GM12878 (cell line): Measurements from ENCODE around the gene UNC119. TPM values are rescaled to one million over a fixed set of nuclear protein-coding genes. Genes with fewer than 3 reads are reported as not detected.

Experiments used
- ATAC-seq: fragments of 200-7000 bp; cut with Tn5 transposase; 3 replicates; pipeline ENCODE4 v1.9.1; 2020; ENCODE audit warnings: mild to moderate bottlenecking, moderate library complexity
- BruUV-seq: library from RNA; stranded (reverse); fragments of 400-500 nt; replicated peaks from 2 replicates; lab custom pipeline; 2021; lab: Mats Ljungman, UMichigan
- CTCF ChIA-PET: fragments of 300-600 bp; sonication (Branson Sonifier 250); formaldehyde crosslinking; extraction: SDS; loops from one replicate; lab custom pipeline; 2021; ENCODE audit warnings: inconsistent platforms; lab: Yijun Ruan, JAX
- POLR2A ChIA-PET: fragments of 350-600 bp; formaldehyde crosslinking; extraction: SDS; loops from one replicate; lab custom pipeline; 2021; ENCODE audit warnings: inconsistent platforms; lab: Charles Lee
- RAD21 ChIA-PET: fragments of 300-600 bp; sonication (Branson Sonifier 250); formaldehyde crosslinking; loops from one replicate; lab custom pipeline; 2023; ENCODE audit warnings: antibody characterized with exemption; ENCODE audit not compliant: unreplicated experiment; lab: Charles Lee
- SMC1A ChIA-PET: fragments of 300-600 bp; sonication (Branson Sonifier 250); formaldehyde crosslinking; loops from one replicate; lab custom pipeline; 2023; ENCODE audit not compliant: unreplicated experiment, uncharacterized antibody; lab: Charles Lee
- DNase-seq: peaks from one replicate; pipeline ENCODE4 v3.0.0-alpha.2; 2011; ENCODE audit warnings: low read depth, low spot score
- FAIRE-seq: peaks from 3 replicates; lab custom pipeline; 2011; peaks lifted over from hg19 to GRCh38; lab: Jason Lieb, UNC
- H2AFZ ChIP-seq: 2 replicates; pipeline ENCODE4 v1.6.0; 2011; ENCODE audit warnings: low read depth, low read length, control low read depth; ENCODE audit not compliant: control insufficient read depth
- H3K27ac ChIP-seq: 2 replicates; pipeline ENCODE4 v1.5.1; 2011; ENCODE audit warnings: control low read depth; ENCODE audit not compliant: control insufficient read depth, insufficient read depth
- H3K27me3 ChIP-seq, 2 experiments: replicated peaks in 1 of 2; 2 replicates each; pipeline versions ENCODE4 v1.6.0 to v1.6.1; 2011; ENCODE audit warnings: low read length in 1 of 2; ENCODE audit not compliant: control insufficient read depth in 2 of 2, insufficient read depth in 2 of 2
- H3K36me3 ChIP-seq, 2 experiments: 2 replicates each; pipeline ENCODE4 v1.5.1; 2011; ENCODE audit warnings: low read length in 1 of 2; ENCODE audit not compliant: control insufficient read depth in 2 of 2, insufficient read depth in 2 of 2
- H3K4me1 ChIP-seq: 2 replicates; pipeline ENCODE4 v1.6.1; 2011; ENCODE audit warnings: mild to moderate bottlenecking, low read length, moderate library complexity, mixed read lengths; ENCODE audit not compliant: control insufficient read depth, insufficient read depth
- H3K4me2 ChIP-seq: 2 replicates; pipeline ENCODE4 v1.6.0; 2011; ENCODE audit warnings: control low read depth; ENCODE audit not compliant: control insufficient read depth, insufficient read depth
- H3K4me3 ChIP-seq: fragments of 200-600 bp; sonication (generic); 2 replicates; pipeline ENCODE4 v1.5.1; 2016
- H3K79me2 ChIP-seq: 2 replicates; pipeline ENCODE4 v1.6.0; 2011; ENCODE audit warnings: low read length; ENCODE audit not compliant: control insufficient read depth, insufficient read depth
- H3K9ac ChIP-seq: 2 replicates; pipeline ENCODE4 v1.8.0; 2011; ENCODE audit warnings: low read length, control low read depth, mixed read lengths; ENCODE audit not compliant: control insufficient read depth, insufficient read depth
- H3K9me3 ChIP-seq: replicated peaks from 3 replicates; pipeline ENCODE4 v1.5.1; 2011; ENCODE audit warnings: mild to moderate bottlenecking, low read length; ENCODE audit not compliant: control insufficient read depth, insufficient read depth
- H4K20me1 ChIP-seq: 2 replicates; pipeline ENCODE4 v1.6.0; 2011; ENCODE audit not compliant: control insufficient read depth, insufficient read depth
- E2F4 ChIP-seq: IDR thresholded peaks from 2 replicates; pipeline ENCODE4 v1.6.1; 2012; ENCODE audit warnings: low read depth, low read length, improper control_type of control experiment
- IRF3 ChIP-seq: fragments of 450-650 bp; IDR thresholded peaks from 2 replicates; pipeline ENCODE4 v1.6.1; 2014; ENCODE audit warnings: mild to moderate bottlenecking
- JUND ChIP-seq: IDR thresholded peaks from 2 replicates; pipeline ENCODE4 v1.6.1; 2012; ENCODE audit warnings: low read depth, mild to moderate bottlenecking, low read length, improper control_type of control experiment, moderate library complexity
- MLLT1 ChIP-seq: fragments of 450-650 bp; IDR thresholded peaks from 2 replicates; pipeline ENCODE4 v1.6.1; 2016; ENCODE audit warnings: mild to moderate bottlenecking
- NFYA ChIP-seq: IDR thresholded peaks from 2 replicates; pipeline ENCODE4 v1.6.1; 2011; ENCODE audit warnings: low read depth, mild to moderate bottlenecking, low read length, improper control_type of control experiment, borderline replicate concordance
- POLR2A ChIP-seq: IDR thresholded peaks from 2 replicates; pipeline ENCODE4 v1.6.1; 2011; ENCODE audit warnings: low read depth, mild to moderate bottlenecking, low read length
- WGBS: methylation state at CpG from one replicate; pipeline ENCODE4 v1.1.6; 2016; ENCODE audit warnings: low lambda C conversion rate; ENCODE audit not compliant: insufficient replicate concordance, insufficient coverage; ENCODE audit errors: missing lambda C conversion rate; 5-methylcytosine and 5-hydroxymethylcytosine counted together
- in situ Hi-C: fragments of 300-500 bp; cut with MboI; formaldehyde crosslinking; loops from 9 replicates; pipeline ENCODE4 v1.14.3; 2018; ENCODE audit warnings: mixed read lengths
- intact Hi-C: fragments of 100-400 bp; cut with micrococcal nuclease; formaldehyde crosslinking; loops from one replicate; pipeline ENCODE4 v1.14.2; 2022; ENCODE audit not compliant: unreplicated experiment
- polyA plus RNA-seq, 11 experiments: library from polyadenylated mRNA; depleted of rRNA in 4 of 11; unstranded in 6 of 11; stranded (reverse) in 5 of 11; fragments of >200 nt; fragmentation: Nextera tagmentation in 4 of 11; fragmentation: Illumina TruSeq in 1 of 11; extraction: Ambion mirVana in 4 of 11; extraction: Trizol in 1 of 11; gene quantifications; 1 replicate in 1 of 11; 2 replicates in 10 of 11; pipeline versions ENCODE4 v1.2.1 to v1.2.3, GENCODE V29; 2011 to 2016; ENCODE audit warnings: inconsistent platforms in 2 of 11, missing spikeins in 2 of 11, low read depth in 1 of 11
- total RNA-seq, 4 experiments: library from RNA; depleted of rRNA in 3 of 4; stranded (reverse); fragments of >200 nt in 3 of 4; fragmentation: Illumina TruSeq in 1 of 4; extraction: Trizol in 1 of 4; gene quantifications; 2 replicates each; pipeline versions ENCODE4 v1.2.1 to v1.2.3, GENCODE V29; 2013 to 2021

The UNC119 gene
- total and polyA plus RNA-seq, 10 of the 15 experiments (the other 5 are each of a cell fraction or from before 2014, with no cell fraction given), result 2.7 to 436 (median 57.8) TPM

GRCh38 chr17:28544402-28545140, 7.9 kb downstream of the UNC119 start:
- H3K27ac ChIP-seq, result no peak overlapping the region
- CTCF ChIA-PET, result interaction anchor here (0.6 to 13.9 kb wide), 2 partner anchors 47 to 404 kb away, joined by 3 to 316 read pairs; no protein-coding TSS in a partner anchor
- no peak overlapping the region for H2AFZ ChIP-seq
- H3K4me2 ChIP-seq, result no peak overlapping the region
- H3K79me2 ChIP-seq, result peaks cover 22% of the 10 kb centered on the region
- no TSS peak for BruUV-seq
- peaks cover 2 to 3% of the 10 kb centered on the region in 2 experiments; a peak in 1 of 4 replicates for H3K36me3 ChIP-seq
- no peak for DNase-seq
- POLR2A ChIA-PET, result interaction anchor here (0.6 to 1.5 kb wide), 8 partner anchors 12 to 350 kb away, joined by 3 to 7 read pairs (median 4); partner anchors contain the start of genes IFT20 and TNFAIP1
- FAIRE-seq, result no peak
- WGBS, result 54% methylated on average over 4 of the region's 4 CpGs
- H3K9ac ChIP-seq, result no peak overlapping the region
- RAD21 ChIA-PET, result interaction anchor here (0.6 to 1.4 kb wide), 5 partner anchors 21 to 746 kb away, joined by 3 to 6 read pairs (median 4); no protein-coding TSS in a partner anchor
- H3K4me1 ChIP-seq, result peaks cover 26% of the 10 kb centered on the region
- no peaks in the 10 kb centered on the region for H4K20me1 ChIP-seq
- no peak for ATAC-seq
- no peaks in the 10 kb centered on the region for H3K9me3 ChIP-seq
- intact Hi-C loops, result loop anchor here (2.0 to 10.0 kb wide), 4 partner anchors 44 to 170 kb away; partner anchors contain the start of genes SARM1 and VTN
- H3K4me3 ChIP-seq, result no peak overlapping the region
- in situ Hi-C loops, result loop anchor here (5.0 to 10.0 kb wide), 2 partner anchors 47 to 170 kb away; partner anchors contain the start of genes SARM1 and VTN
- H3K27me3 ChIP-seq, result no peaks in the 10 kb centered on the region
- no peak for TF ChIP-seq MLLT1
- TF ChIP-seq JUND, result no peak
- TF ChIP-seq E2F4, result no peak
- TF ChIP-seq NFYA, result no peak
- no peak for TF ChIP-seq POLR2A
- no peak for TF ChIP-seq IRF3
- SMC1A ChIA-PET, result interaction anchor here (0.7 to 2.4 kb wide), 4 partner anchors 25 to 49 kb away, joined by 3 to 10 read pairs (median 4); no protein-coding TSS in a partner anchor
